ENCODE results near the gene TNFRSF9. TPM values are rescaled to one million over a fixed set of nuclear protein-coding genes. Genes with fewer than 3 reads are reported as not detected.
"Not testable (repeated sequence)": the region's sequence is repeated elsewhere in the genome, so short reads cannot be mapped to it uniquely, and the experiment has no call there.

The TNFRSF9 gene
- total RNA-seq, 4 donors from 2014 or later, result 0.21 to 0.60 TPM; not detected in 2

GRCh38 chr1:7932524-7933138 lies 8.0 kb downstream of the TNFRSF9 start:
- H3K27ac ChIP-seq, result no peak overlapping the region
- no peak overlapping the region for H3K4me3 ChIP-seq
- H3K9me3 ChIP-seq, result no peaks in the 10 kb centered on the region
- no peaks in the 10 kb centered on the region for H3K36me3 ChIP-seq
- H3K4me1 ChIP-seq, result no peaks in the 10 kb centered on the region
- peaks cover 0 to 64% of the 10 kb centered on the region in 2 donors for H3K27me3 ChIP-seq
- DNase-seq (ENCODE audit: low spot score in 2 of 2), result no peak
- TF ChIP-seq EP300 (IDR thresholded peaks at IDR 0.05) (no peak), POLR2A (IDR thresholded peaks at IDR 0.05) (no peak)
- TF ChIP-seq, protein P1, sequence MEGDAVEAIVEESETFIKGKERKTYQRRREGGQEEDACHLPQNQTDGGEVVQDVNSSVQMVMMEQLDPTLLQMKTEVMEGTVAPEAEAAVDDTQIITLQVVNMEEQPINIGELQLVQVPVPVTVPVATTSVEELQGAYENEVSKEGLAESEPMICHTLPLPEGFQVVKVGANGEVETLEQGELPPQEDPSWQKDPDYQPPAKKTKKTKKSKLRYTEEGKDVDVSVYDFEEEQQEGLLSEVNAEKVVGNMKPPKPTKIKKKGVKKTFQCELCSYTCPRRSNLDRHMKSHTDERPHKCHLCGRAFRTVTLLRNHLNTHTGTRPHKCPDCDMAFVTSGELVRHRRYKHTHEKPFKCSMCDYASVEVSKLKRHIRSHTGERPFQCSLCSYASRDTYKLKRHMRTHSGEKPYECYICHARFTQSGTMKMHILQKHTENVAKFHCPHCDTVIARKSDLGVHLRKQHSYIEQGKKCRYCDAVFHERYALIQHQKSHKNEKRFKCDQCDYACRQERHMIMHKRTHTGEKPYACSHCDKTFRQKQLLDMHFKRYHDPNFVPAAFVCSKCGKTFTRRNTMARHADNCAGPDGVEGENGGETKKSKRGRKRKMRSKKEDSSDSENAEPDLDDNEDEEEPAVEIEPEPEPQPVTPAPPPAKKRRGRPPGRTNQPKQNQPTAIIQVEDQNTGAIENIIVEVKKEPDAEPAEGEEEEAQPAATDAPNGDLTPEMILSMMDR (IDR thresholded peaks at IDR 0.05), result no peak
- 65 to 67% methylated on average over 15 of the region's 15 CpGs for WGBS, 2 donors

DNA sequence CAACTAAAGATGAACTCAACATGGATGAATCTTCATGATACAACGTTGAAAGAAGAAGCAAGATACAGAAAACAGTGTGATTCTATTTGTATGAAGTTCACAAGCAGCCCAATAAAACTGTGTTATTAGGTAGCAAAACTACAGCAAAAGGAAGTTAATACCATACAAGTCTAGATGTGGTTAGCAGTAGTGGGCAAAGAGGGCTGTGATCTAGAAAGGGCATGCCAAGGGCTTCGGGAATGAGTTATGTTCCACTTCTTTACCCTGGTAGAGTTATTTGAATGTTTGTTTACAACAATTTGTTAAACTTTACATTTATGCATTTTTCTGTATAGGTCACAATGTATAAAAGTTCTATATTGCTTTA lies 9.2 kb downstream of the TNFRSF9 start:
- Histone ChIP-seq H3K9me3 (no peaks in the 10 kb centered on the region), H3K36me3 (no peaks in the 10 kb centered on the region), H3K27me3 (peaks cover 0 to 62% of the 10 kb centered on the region in 2 donors), H3K27ac (no peak overlapping the region), H3K4me1 (no peaks in the 10 kb centered on the region), H3K4me3 (no peak overlapping the region)
- WGBS, 2 donors, result 64 to 77% methylated on average over 2 of the region's 2 CpGs
- no peak for TF ChIP-seq EP300 (IDR thresholded peaks at IDR 0.05)
- TF ChIP-seq POLR2A (IDR thresholded peaks at IDR 0.05), result no peak
- TF ChIP-seq, protein P1 (IDR thresholded peaks at IDR 0.05), result no peak
- DNase-seq (ENCODE audit: low spot score in 2 of 2), result no peak

GRCh38 chr1:7930645-7931445 lies 9.8 kb downstream of the TNFRSF9 start:
- TF ChIP-seq POLR2A (IDR thresholded peaks at IDR 0.05) (no peak), EP300 (IDR thresholded peaks at IDR 0.05) (no peak)
- TF ChIP-seq, protein P1 (IDR thresholded peaks at IDR 0.05), result no peak
- Histone ChIP-seq H3K27me3 (peaks cover 0 to 62% of the 10 kb centered on the region in 2 donors), H3K4me3 (no peak overlapping the region), H3K27ac (no peak overlapping the region), H3K9me3 (no peaks in the 10 kb centered on the region), H3K4me1 (no peaks in the 10 kb centered on the region), H3K36me3 (no peaks in the 10 kb centered on the region)
- WGBS, 2 donors, result 79 to 82% methylated on average over 15 of the region's 15 CpGs
- DNase-seq (ENCODE audit: low spot score in 2 of 2), result no peak

GRCh38 chr1:7929637-7930036 lies 11.0 kb downstream of the TNFRSF9 start:
- no peak for TF ChIP-seq POLR2A (IDR thresholded peaks at IDR 0.05)
- TF ChIP-seq, protein P1 (IDR thresholded peaks at IDR 0.05), result no peak
- TF ChIP-seq EP300 (IDR thresholded peaks at IDR 0.05), result no peak
- no peak for DNase-seq (ENCODE audit: low spot score in 2 of 2)
- Histone ChIP-seq H3K36me3 (no peaks in the 10 kb centered on the region), H3K4me3 (no peak overlapping the region), H3K27ac (no peak overlapping the region), H3K27me3 (peaks cover 0 to 54% of the 10 kb centered on the region in 2 donors), H3K4me1 (no peaks in the 10 kb centered on the region), H3K9me3 (no peaks in the 10 kb centered on the region)
- WGBS, 2 donors, result 63 to 70% methylated on average over 7 of the region's 7 CpGs

DNA sequence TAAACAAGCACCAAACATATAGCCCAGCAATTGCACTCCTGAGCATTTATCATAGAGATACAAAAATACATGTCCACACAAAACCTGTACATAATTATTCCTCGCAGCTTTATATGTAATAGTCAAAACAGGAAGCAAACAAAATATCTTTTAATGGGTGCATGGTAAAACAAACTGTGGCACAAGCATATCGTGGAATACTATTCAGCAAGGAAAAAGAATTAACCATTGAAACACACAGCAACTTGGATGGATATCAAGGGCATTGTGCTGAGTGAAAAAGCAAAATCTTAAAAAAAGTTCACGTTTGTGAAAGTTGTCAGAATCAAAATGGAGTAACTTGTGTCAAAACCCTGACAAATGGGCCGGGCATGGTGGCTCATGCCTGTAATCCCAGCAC lies 12.4 kb downstream of the TNFRSF9 start:
- peaks cover 0 to 47% of the 10 kb centered on the region in 2 donors for H3K27me3 ChIP-seq
- no peak overlapping the region for H3K4me3 ChIP-seq
- TF ChIP-seq POLR2A (IDR thresholded peaks at IDR 0.05) (no peak), EP300 (IDR thresholded peaks at IDR 0.05) (no peak)
- TF ChIP-seq, protein P1 (IDR thresholded peaks at IDR 0.05), result no peak
- H3K36me3 ChIP-seq, result no peaks in the 10 kb centered on the region
- H3K9me3 ChIP-seq, result no peaks in the 10 kb centered on the region
- no peaks in the 10 kb centered on the region for H3K4me1 ChIP-seq
- H3K27ac ChIP-seq, result no peak overlapping the region
- 87 to 89% methylated on average over 4 of the region's 4 CpGs for WGBS, 2 donors
- DNase-seq (ENCODE audit: low spot score in 2 of 2), result no peak

DNA sequence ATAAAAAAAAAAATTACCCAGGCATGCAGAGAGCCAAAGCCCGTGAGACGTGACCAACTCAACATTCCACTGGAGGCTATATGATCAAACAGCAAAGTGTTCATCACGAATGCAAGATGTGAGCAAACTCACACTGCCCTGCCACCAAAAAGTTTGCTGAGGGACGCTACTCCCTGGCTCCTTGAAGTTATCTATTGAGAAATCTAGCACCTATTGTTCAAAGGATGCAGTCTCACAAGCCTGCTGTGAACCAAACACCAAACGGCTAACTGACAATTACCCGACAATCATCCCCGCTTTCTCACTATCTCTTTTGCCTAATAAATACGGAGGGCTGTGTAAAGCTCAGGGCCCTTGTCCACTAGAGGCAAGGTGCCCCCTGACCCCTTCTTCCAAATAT lies 13.6 kb downstream of the TNFRSF9 start:
- H3K4me3 ChIP-seq; DNase-seq (ENCODE audit: low spot score in 2 of 2); H3K27ac ChIP-seq; H3K9me3 ChIP-seq; H3K4me1 ChIP-seq; H3K36me3 ChIP-seq: not testable (repeated sequence)
- peaks cover 0 to 41% of the 10 kb centered on the region in 2 donors for H3K27me3 ChIP-seq
- 59 to 64% methylated on average over 8 of the region's 8 CpGs for WGBS, 2 donors

Data from tibial nerve (tissue), 4 donors.